ENCODE data around the gene ZNF219.
A peak's percentile ranks its signal among the peaks of the same experiment; 100 is the strongest.

Gene ZNF219

DNA sequence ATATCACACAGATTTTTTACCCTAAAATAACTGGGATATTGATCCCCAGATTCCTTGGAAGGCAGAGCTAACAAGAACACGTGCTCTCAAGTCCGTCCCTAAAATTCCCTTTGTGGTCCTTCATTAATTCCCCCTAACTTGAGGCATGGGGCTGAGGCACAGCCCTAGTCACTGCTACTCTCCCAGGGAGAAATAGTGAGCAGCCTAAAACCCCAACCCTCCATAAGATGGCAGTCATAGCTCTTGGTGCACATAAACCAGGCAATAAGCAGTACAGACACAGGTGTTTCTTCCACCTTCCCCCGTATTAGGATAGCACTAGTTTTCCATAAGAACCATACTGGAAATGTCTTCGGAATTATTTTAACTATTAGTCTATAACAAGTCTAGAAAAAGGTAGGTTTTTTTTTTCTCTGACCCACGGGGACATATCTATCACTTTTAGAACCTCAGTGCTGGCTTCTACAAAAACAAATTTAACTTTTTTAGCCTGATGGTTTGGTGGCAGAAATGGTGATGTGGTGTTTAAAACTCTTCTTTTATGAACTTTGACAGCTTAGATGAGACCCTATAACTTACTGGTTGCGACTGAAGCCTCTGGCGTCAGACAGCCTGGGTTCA is 31.5 kb downstream of the ZNF219 start:
- peak in 1 of 2 donors; percentile 39 for DNase-seq

DNA sequence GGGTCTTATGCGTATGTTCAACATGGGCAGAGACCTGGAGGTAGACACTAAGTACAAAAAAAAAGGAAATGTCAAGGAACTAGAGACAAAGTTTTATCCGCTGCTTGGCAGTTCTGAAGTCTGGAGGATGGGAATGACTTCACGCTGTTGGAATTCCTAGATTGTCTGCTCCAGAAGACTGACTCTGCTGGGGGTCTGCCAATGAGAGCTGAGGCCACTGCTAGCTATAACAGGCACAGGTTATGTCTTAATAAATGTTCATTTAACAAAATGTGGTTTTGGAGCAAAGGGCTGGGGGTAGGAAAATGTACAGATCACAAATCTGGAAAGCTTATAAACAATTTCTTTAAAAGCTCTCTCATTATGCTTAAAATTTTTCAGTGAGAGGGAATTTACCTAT is 35.0 kb downstream of the ZNF219 start:
- DNase-seq: no peak

DNA sequence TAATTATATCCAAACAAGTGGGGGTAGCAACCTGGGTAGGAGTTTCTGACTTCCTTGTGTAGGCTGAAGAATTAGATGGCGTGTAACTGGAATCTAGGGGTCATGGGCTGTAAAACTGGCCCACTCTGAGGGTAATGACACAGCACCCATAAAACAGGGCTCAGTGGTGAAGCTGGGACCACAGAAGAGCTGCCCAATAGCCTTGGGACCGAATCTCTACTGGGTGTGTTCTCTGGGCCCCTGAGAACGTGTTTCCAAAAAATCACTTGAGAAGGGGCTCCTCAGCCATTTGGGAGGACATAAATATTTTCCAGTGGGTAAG is 37.1 kb downstream of the ZNF219 start:
- no peak for DNase-seq

DNA sequence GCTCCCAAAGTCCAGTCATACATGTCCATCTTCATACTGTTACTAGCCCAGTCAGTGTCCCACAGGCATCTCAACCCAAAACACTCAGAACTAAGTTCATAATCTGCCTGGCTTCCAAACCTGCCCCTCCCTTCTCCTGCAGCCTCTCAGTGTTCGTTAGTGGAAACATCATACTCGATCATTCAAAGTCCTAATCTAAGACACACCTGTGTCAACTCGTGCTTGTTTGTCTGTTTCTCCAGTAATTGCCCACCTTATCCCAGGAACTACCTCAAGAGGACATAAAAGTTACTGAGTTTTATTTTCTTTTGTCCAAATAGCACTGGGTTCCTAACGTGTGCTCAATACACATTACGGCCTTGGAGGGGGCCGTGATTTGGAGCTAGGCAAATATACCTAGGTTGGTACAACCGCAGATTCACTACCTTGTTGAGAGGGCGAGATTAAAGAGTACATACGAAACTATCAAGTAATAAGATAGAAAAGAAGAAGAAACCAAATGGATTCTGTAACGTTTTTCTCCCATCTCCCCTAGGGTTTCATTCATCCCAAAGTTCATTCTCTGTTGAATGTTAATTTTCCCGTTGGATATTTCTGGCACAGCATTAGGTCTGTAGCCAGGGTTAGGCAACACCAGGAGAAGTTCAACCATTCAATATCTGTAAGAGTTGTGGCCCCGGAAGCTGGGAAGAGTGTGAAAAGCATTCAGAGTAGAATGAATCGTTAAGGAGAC is 37.7 kb downstream of the ZNF219 start:
- no peak for DNase-seq

DNA sequence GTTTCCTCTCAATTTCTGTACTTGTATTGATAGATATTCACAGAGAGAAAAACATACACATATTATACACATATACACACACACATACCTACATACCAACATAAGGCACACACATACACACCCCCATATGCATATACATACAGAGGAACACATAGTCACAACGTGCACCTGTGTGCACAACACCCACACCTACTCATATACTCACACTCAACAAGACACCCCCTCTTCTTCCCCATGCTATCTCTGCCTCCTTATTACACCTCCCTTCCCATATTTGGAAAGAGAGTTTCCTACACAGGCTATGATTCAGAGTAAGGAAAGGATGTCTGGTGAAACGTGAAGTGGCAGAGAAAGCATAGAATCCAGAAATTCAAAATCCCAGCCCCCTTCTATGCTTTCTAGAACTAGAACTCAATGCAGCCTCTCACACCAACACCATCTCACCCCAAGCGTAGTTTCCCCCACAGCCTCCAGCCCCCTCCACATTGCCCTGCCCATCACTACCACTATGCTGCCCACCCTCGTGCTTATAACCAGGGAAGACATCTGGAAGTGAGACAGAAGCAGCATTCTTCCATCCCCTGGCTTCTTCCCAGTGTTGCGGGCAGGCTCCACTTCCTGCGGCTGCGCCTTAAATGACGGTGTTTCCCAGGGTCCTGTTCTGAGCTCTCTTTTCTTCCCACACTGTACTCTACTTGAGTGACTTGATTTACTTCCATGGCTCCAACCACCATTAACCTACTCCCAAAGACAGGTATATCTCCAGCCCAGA is 38.4 kb downstream of the ZNF219 start:
- DNase-seq: no peak

DNA sequence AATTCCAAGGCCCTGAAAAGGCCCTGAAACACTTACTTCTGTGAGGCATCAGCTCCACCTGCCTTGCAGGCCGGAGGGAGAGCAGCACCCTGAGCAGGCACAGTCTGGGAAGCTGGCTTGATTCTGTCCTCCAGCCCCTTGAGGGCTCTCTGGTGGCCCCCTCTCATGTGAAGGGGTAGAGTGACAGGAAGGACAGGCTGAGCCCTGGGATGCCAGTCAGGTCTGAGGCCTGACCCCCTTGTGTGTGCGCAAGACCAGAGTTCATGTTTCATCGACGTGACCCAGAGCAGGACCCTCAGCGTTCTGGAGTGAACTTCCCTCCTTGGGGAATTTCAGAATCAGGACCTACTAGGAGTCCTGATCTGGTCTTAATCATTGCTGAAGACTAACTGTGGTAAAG is 39.6 kb downstream of the ZNF219 start:
- no peak for DNase-seq

DNA sequence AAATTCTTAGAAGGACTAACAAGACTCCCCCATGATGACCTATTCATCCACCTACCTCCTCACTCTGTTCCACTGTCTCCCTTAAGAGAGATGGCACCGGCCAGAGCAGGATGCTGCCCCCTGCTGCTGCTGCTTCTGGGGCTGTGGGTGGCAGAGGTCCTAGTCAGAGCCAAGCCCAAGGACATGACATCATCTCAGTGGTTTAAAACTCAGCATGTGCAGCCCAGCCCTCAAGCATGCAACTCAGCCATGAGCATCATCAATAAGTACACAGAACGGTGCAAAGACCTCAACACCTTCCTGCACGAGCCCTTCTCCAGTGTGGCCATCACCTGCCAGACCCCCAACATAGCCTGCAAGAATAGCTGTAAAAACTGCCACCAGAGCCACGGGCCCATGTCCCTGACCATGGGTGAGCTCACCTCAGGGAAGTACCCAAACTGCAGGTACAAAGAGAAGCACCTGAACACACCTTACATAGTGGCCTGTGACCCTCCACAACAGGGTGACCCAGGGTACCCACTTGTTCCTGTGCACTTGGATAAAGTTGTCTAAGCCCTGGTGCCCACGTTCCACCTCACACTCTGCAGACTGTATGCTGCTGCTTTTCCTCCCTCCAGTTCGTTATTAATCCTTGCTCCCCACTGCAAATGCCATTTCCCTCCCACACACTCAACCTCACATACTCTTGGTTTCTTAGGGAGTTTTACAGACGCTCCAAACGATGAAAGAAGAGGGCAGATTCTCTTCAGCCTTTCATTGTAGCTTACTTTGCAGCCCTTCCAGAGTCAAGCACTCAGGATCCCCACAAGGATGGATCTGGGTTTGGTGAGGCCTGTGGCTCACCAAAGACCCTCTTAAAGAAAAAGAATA is 40.4 kb downstream of the ZNF219 start, which contains the start of gene RNASE8:
RNASE8 (plus strand) TSS at position 20 of the 873 bp plus-strand sequence; CDS start at position 91, 71 bp downstream.
- DNase-seq: no peak

DNA sequence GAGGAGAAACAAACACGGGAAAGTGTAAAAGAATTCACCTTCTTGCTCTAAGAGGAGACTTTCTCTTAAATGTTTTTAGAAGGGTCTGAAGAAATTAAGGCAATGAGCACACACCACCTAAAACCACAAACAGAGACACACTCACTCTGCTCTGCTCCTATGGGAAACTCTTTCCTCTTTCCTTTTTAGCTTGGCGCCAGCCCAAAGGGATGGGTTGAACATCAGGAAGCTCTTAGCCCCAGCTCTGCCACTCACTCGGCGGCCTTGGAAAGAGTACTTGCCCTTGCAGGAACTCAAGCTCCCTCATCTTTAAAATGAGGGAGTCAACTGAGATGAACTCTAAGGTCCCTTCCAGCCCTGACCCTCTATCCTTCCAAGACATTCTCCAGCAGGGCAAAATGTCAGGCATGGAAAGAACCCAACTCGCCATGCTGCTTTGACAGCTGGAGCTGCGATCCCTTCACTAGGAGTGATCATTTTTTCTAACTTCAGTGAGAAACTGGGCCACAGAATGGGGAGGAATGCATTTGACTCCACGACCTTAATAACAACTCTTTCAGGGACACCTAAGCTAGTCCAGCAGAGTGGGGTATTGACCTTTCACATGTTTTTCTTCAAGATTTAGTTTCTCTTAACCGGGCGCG is 41.8 kb downstream of the ZNF219 start:
- DNase-seq: no peak

DNA sequence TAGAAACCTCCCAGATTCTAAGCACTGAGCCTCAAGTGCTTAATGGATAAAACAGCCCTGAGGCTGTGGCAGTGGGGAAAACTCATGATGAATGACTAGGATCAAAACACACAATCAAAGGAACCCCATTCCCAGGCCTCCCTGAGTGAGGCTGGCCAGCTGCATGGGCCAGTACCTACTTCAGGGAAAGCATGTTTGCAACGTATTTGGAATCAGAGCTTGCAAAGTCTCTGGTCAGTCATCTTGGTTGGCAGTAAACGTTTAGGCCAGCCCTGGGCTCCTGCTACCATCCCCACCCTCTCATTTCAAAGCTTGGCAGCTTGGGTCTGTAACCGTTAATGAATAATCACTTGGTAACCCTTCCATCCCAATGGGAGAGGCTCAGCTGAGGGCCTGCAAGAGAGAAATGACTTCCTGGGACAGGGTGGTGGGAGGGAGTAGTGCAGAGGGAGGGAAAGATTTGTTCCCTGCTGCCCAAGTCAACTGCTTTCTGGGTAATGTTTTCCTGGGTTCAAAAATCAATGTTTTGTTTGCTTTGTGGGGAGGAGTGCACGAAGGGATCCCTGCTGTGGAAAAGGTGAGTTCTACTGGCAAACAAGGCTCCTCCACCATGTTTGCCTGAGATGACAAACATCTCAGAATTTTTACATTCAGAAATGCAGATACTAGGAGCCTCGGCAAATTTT is 42.9 kb downstream of the ZNF219 start:
- DNase-seq: no peak

DNA sequence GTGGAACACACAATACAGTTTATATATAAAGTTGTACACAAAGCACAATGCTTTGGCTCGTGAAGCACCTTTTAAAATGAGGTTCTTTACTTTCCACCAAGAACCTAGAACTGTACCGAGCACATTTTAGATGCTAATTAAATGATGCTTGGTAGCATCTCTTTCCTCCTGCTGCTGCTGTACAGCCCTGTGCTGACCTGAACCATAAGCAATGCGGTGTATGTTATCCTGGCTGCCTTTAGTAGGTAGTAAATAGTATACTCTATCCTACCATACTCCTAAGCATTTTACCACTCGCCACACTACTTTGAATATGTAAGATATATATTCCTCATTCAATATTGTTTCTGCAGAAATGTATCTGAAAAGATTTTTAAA is 43.7 kb downstream of the ZNF219 start:
- no peak for DNase-seq

DNA sequence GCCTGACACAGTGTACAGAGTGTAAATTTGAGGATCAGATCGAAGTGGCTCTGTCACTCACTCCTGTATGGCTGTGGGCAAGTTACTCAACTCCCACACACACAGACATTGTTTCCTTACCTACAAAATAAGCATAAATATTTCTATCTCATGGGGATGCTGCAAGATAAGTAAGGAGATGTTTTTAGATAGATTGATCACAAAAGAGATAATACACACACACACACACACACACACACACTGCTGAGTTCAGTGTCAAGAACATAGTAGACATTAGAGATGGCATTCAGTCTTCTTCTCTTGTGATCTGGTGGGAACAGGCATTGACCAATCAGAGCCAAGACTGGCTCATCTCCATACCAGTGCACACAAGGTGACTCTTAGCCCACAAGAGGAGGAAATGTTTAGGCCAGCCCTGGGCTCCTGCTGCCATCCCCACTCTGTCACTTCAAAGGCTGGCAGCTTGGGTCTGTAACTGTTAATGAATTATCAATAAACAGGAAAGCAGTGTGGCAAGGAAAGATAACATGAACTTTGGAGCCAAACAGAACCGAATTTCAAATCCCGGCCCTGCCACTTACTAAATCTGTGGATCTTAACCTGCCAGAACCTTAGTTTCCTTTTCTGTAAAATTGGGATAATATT is 44.2 kb downstream of the ZNF219 start:
- DNase-seq: no peak

DNA sequence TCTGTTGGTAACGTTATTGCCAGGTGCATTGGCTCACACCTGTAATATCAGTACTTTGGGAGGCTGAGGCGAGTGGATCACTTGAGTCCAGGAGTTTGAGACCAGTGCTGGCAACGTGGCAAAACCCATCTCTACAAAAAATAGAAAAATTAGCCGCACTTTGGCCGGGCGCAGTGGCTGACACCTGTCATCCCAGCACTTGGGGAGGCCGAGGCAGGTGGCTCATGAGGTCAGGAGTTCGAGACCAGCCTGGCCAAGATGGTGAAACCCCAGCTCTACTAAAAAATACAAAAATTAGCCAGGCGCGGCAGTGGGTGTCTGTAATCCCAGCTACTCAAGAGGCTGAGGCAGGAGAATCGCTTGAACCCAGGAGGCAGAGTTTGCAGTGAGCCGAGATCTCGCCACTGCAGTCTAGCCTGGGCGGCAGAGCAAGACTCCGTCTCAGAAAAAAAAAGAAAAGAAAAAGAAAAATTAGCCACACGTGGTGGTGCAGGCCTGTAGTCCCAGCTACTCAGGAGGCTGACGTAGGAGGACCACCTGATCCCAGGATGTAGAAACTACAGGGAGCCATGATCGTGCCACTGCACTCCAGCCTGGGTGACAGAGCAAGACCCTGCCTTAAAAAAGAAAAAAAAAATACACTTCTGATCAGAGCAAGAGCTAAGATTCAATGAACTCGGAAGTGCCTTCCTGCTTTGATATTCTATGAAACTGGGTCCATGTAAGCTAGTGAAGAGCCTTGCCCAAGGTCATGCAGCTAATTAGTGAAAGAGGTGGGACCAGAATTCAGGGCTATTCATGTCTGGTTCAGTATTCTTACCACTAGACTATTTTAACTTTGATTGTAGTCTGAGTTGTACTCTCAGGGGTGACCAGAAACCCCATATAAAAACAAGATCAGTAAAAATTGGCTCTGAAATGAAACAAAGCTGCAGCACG is 45.0 kb downstream of the ZNF219 start:
- DNase-seq: no peak

DNA sequence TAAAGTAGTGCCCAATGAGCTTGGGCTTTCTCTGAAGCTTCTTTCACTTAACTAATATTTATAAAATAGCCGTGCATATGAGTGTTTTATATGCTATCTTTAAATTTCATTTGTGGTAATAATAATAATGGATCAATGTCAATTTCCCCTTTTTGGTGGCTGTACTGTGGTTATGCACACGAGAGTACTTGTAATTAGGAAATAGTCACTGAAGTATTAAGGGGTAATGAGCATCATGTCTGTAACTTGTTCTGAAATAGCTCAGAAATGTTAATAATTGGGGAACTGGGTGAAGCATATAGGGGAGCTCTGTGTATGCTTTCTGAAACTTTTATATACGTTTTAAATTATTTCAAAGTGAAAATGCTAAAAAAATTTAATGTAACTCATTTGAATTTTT is 47.9 kb downstream of the ZNF219 start:
- DNase-seq: no peak

DNA sequence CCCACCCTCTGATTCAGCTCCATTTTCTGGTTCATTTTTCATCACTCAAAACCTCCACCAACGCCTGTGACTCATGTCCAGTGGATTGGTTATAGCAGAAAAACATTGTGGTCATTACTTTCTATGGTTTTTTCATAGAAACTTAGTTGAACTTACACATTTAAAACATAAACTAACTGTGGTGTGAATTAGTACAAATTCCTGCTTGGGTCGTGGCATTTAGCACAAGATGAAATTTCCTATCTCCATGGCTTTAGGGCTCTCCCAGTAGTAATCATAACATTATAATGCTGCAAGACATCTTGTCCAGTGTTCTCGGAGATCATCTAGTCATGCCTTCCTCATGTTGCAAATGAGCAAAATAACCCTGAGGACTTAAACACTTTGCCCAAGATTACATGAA is 49.2 kb downstream of the ZNF219 start:
- no peak for DNase-seq

DNA sequence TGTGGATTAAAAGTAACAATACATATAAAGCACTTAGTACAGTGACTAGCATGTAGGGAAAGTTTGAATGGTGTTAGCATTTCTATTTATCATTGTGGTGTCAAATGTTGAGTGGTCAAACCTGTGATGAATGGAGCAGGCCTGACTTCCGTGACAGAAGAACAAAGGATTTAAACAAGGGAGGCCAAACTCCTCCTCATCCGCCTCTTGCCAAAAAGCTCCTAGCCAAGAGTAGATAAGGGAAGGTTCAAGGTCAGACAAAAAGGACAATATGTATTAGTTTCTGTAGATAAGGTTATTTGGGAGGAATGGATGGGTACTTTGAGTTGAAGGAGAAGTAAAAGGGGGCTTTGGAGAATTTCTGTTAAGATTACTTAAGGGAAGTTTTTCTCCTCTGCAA is 49.8 kb downstream of the ZNF219 start:
- DNase-seq: no peak

DNA sequence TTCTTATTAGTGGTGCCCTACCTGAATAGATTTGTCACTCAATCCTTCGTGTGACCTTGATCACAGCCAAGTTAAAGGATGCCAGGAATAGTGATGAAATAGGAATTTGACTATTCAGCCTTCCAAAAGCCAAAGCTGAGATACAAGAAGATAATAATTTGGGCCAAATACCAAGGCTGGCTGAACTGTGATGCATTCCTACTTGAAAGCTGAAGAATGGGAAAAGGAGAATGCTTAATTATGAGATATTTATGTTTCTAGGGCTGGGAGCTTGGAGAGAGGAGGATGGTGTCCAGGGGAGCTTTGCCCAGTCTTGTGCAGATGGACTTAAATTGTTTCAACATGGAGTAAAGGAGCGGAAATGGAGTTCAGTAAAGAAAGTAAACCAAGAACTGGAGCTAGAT is 51.1 kb downstream of the ZNF219 start:
- no peak for DNase-seq

DNA sequence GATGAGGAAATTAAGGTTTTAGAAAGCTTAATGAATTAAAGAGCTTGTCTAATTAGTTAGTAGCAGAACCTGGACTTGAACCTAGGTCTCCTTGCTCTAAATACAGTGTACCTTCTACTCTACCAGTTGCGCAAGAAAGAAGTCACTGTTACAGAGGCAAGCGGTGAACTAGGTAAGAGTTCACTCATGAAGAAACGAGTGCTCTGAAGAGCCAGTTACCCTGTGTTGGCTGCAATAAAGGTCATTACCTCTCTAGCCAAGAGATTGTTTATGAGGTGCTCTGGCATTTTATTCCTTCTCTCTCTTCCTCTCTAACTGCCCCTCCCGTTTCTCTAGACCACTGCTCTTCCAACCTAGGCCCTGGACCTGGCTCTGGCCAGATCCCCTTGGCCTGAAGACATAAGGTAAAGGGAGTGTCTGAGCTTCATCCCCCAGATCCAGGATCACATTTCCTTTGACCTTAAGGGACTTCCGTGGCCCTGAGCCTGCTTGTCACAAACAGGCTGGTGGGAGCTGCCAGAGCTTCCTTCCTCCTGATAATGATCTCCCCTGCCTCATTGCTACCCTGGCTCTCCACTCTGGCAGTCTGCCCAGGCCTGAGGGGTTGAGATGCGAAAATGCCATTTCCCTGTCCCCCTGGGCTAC is 54.4 kb downstream of the ZNF219 start:
- peak in 1 of 2 donors; percentile 23 for DNase-seq

DNA sequence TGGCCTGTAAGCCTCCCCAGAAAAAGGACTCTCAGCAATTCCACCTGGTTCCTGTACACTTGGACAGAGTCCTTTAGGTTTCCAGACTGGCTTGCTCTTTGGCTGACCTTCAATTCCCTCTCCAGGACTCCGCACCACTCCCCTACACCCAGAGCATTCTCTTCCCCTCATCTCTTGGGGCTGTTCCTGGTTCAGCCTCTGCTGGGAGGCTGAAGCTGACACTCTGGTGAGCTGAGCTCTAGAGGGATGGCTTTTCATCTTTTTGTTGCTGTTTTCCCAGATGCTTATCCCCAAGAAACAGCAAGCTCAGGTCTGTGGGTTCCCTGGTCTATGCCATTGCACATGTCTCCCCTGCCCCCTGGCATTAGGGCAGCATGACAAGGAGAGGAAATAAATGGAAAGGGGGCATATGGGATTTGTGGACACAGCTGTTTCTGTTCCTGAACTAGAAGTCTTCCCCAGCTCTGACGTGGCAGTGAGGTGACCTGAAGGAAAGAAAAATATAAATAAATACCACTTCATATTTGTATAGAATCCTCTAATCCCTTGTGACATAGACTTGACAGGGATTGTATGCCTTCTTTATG is 55.0 kb downstream of the ZNF219 start:
- DNase-seq: no peak

DNA sequence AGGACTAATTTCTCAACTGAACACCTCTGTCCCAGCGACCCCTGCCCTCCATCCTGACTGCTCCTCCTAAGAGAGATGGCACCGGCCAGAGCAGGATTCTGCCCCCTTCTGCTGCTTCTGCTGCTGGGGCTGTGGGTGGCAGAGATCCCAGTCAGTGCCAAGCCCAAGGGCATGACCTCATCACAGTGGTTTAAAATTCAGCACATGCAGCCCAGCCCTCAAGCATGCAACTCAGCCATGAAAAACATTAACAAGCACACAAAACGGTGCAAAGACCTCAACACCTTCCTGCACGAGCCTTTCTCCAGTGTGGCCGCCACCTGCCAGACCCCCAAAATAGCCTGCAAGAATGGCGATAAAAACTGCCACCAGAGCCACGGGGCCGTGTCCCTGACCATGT is 55.5 kb downstream of the ZNF219 start:
- DNase-seq: no peak
